Measurements from ENCODE around the gene KCNC4.

GRCh38 chr1:110166861-110167260, 43.3 kb upstream of the KCNC4 start:
- TF ChIP-seq CTCF (IDR thresholded peaks at IDR 0.05): no peak
- no peak for TF ChIP-seq POLR2A (IDR thresholded peaks at IDR 0.05)
